Measurements from ENCODE around the gene DGLUCY.

Gene DGLUCY

DNA sequence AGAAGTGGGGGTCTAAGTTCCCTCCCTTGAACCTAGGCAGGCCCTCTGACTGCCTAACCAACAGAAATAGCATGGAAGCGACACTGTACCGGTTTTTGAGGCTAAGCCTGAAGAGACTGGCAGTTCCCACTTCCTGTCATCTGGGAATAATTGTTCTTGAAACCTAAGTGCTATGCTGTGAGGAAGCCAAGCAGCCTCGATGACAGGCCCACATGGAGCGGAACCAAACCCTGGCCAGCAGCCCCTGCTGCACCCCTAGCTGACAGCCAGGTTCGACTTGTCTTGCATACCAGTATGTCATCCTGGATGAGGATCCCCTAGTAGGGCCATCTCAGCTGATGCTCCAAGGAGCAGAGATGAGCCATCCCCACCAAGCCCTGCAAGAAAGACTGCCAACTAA is 137.0 kb downstream of the DGLUCY start:
- Histone ChIP-seq H3K4me3 (ENCODE audit: low read depth in 1 of 2, low read length in 2 of 2) (no peak overlapping the region), H3K9me3 (ENCODE audit: insufficient read depth, low read length, severe bottlenecking) (no peaks in the 10 kb centered on the region), H3K9ac (ENCODE audit: low read depth, low read length) (no peak overlapping the region), H3K36me3 (ENCODE audit: insufficient read depth, low read length) (no peaks in the 10 kb centered on the region), H3K4me1 (ENCODE audit: insufficient read depth, low read length) (peaks cover 50% of the 10 kb centered on the region), H3K79me2 (ENCODE audit: insufficient read depth, low read length) (no peaks in the 10 kb centered on the region), H3K27me3 (ENCODE audit: insufficient read depth, low read length, poor library complexity) (no peaks in the 10 kb centered on the region), H3K27ac (ENCODE audit: low read length) (peak overlapping the region; percentile 63), H4K20me1 (ENCODE audit: insufficient read depth, low read length) (no peaks in the 10 kb centered on the region), H3K4me2 (ENCODE audit: insufficient read depth, low read length) (no peak overlapping the region), H2AFZ (ENCODE audit: low read depth, low read length) (no peak overlapping the region)
- TF ChIP-seq, protein P1, sequence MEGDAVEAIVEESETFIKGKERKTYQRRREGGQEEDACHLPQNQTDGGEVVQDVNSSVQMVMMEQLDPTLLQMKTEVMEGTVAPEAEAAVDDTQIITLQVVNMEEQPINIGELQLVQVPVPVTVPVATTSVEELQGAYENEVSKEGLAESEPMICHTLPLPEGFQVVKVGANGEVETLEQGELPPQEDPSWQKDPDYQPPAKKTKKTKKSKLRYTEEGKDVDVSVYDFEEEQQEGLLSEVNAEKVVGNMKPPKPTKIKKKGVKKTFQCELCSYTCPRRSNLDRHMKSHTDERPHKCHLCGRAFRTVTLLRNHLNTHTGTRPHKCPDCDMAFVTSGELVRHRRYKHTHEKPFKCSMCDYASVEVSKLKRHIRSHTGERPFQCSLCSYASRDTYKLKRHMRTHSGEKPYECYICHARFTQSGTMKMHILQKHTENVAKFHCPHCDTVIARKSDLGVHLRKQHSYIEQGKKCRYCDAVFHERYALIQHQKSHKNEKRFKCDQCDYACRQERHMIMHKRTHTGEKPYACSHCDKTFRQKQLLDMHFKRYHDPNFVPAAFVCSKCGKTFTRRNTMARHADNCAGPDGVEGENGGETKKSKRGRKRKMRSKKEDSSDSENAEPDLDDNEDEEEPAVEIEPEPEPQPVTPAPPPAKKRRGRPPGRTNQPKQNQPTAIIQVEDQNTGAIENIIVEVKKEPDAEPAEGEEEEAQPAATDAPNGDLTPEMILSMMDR (IDR thresholded peaks at IDR 0.05; ENCODE audit: borderline replicate concordance, extremely low read depth, low read length, poor library complexity, severe bottlenecking), result no peak
- no peak for TF ChIP-seq EZH2 (IDR thresholded peaks at IDR 0.05; ENCODE audit: borderline replicate concordance, low read depth, low read length, severe bottlenecking)
- peak; percentile 30 for DNase-seq
- no peak for ATAC-seq (ENCODE audit: insufficient read depth, low read depth)

DNA sequence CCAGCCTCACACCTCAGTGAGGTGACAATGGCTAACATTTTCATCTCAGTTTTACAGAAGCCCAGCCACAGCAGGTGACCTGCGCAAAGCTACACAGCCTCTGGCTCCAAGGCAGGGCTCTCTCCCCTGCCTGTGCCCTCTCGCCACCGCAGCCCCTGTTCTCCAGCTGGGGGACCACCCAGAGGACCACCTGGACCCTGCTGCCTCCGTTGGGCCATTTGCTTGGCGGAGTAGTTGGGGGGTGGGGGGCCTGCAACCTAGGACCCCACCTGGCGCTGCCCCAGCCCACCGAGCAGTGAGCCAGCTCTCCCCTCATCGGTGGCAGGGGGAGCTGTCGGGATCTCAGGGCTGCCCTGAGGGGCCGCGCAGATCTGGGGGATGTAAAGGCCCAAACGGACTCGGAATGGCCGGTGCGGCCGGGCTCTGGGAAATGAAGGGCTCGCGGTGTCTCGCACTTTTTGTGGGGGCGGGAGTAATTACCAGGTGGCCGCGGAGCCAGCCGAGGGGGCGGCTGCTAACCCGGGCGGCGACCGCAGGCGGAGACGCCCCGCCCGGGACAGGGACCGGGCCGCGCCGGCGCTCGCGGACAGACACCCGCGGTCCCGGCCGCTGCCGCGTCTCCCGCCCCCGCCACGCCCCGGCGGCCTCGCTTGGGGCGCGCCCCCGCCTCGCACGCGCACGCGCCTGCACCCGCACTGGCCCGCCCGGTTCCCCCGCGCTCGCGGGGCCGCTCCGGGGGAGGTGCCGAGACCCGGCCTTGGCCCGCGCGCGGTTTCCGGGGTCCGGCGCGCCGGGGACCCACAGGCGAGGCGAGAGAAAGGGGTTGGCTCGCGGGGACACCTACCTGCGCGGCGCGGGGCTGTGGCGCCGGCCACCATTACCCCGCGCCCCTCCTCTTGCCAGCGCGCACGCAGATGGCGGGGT is 139.3 kb downstream of the DGLUCY start:
- no peak for ATAC-seq (ENCODE audit: insufficient read depth, low read depth)

DNA sequence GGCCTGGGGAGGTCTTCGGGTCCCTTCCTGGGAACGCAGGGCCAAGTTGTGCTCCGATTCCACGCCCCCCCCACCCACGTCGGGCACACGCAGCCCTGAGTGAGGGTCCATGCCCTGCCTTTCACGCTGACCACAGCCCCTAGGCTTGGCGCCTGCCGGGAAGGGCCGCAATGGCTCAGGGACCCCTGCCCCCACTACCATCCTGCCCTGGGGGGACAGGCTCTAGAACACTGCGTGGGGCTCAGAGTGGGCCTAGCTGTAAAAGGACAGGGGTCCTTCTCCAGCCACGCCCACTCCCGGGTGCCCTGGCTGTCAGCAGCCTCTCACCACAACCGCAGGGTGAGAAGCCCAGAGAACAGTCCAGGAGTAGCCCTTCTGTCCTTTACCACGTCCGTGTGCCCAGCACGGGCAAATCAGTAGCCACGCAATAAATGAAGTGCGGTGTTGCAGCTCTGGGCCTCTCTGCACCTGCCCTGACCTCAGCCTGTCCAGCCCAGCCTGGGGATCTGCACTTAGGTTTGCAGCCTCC is 140.0 kb downstream of the DGLUCY start:
- H3K27me3 ChIP-seq (ENCODE audit: insufficient read depth, low read length, poor library complexity), result no peaks in the 10 kb centered on the region
- no peaks in the 10 kb centered on the region for H4K20me1 ChIP-seq (ENCODE audit: insufficient read depth, low read length)
- H3K4me2 ChIP-seq (ENCODE audit: insufficient read depth, low read length), result no peak overlapping the region
- H3K27ac ChIP-seq (ENCODE audit: low read length), result peak overlapping the region; percentile 79
- H3K79me2 ChIP-seq (ENCODE audit: insufficient read depth, low read length), result no peaks in the 10 kb centered on the region
- H2AFZ ChIP-seq (ENCODE audit: low read depth, low read length), result no peak overlapping the region
- H3K9me3 ChIP-seq (ENCODE audit: insufficient read depth, low read length, severe bottlenecking), result no peaks in the 10 kb centered on the region
- H3K9ac ChIP-seq (ENCODE audit: low read depth, low read length), result no peak overlapping the region
- no peak for DNase-seq
- TF ChIP-seq EZH2 (IDR thresholded peaks at IDR 0.05; ENCODE audit: borderline replicate concordance, low read depth, low read length, severe bottlenecking), result no peak
- TF ChIP-seq, protein P1 (IDR thresholded peaks at IDR 0.05; ENCODE audit: borderline replicate concordance, extremely low read depth, low read length, poor library complexity, severe bottlenecking), result no peak
- ATAC-seq (ENCODE audit: insufficient read depth, low read depth), result no peak
- H3K4me1 ChIP-seq (ENCODE audit: insufficient read depth, low read length), result peaks cover 51% of the 10 kb centered on the region
- H3K4me3 ChIP-seq (ENCODE audit: low read depth in 1 of 2, low read length in 2 of 2), result no peak overlapping the region
- H3K36me3 ChIP-seq (ENCODE audit: insufficient read depth, low read length), result no peaks in the 10 kb centered on the region

More for the DNA sequence above, 139.3 kb downstream of the DGLUCY start:
- peak overlapping the region; percentile 79 for H3K27ac ChIP-seq (ENCODE audit: low read length)
- no peaks in the 10 kb centered on the region for H4K20me1 ChIP-seq (ENCODE audit: insufficient read depth, low read length)
- no peaks in the 10 kb centered on the region for H3K79me2 ChIP-seq (ENCODE audit: insufficient read depth, low read length)
- H3K4me2 ChIP-seq (ENCODE audit: insufficient read depth, low read length), result no peak overlapping the region
- peaks cover 51% of the 10 kb centered on the region for H3K4me1 ChIP-seq (ENCODE audit: insufficient read depth, low read length)
- no peaks in the 10 kb centered on the region for H3K36me3 ChIP-seq (ENCODE audit: insufficient read depth, low read length)
- no peak overlapping the region for H3K9ac ChIP-seq (ENCODE audit: low read depth, low read length)
- no peak overlapping the region for H3K4me3 ChIP-seq (ENCODE audit: low read depth in 1 of 2, low read length in 2 of 2)
- no peak for DNase-seq
- H3K9me3 ChIP-seq (ENCODE audit: insufficient read depth, low read length, severe bottlenecking), result no peaks in the 10 kb centered on the region
- no peak overlapping the region for H2AFZ ChIP-seq (ENCODE audit: low read depth, low read length)
- no peak for TF ChIP-seq EZH2 (IDR thresholded peaks at IDR 0.05; ENCODE audit: borderline replicate concordance, low read depth, low read length, severe bottlenecking)
- TF ChIP-seq, protein P1 (IDR thresholded peaks at IDR 0.05; ENCODE audit: borderline replicate concordance, extremely low read depth, low read length, poor library complexity, severe bottlenecking), result no peak
- H3K27me3 ChIP-seq (ENCODE audit: insufficient read depth, low read length, poor library complexity), result no peaks in the 10 kb centered on the region

Measured in DND-41 (cell line).